ENCODE results near the gene CCDC112. TPM values are rescaled to one million over a fixed set of nuclear protein-coding genes. Genes with fewer than 3 reads are reported as not detected.

The CCDC112 gene
- total RNA-seq, 1 donor from 2014 or later: 1.2 TPM

GRCh38 chr5:115262321-115263077, 34.0 kb downstream of the CCDC112 start, which contains the start of gene PGGT1B:
PGGT1B (minus strand) TSS chr5:115262877; CDS start chr5:115262851, 26 bp downstream.
- intact Hi-C loops (cut with micrococcal nuclease): loop anchor here (1.0 kb wide), 3 partner anchors 34 to 92 kb away; partner anchors contain the start of gene CCDC112

GRCh38 chr5:115262011-115262320, 34.5 kb downstream of the CCDC112 start:
- intact Hi-C loops (cut with micrococcal nuclease): loop anchor here (1.0 kb wide), 3 partner anchors 34 to 92 kb away; partner anchors contain the start of gene CCDC112

- intact Hi-C loops (cut with micrococcal nuclease): no loop called here
Observed at GRCh38 chr5:115260248-115260647, 36.2 kb downstream of the CCDC112 start.

- intact Hi-C loops (cut with micrococcal nuclease): no loop called here
Observed at GRCh38 chr5:115257981-115258380, 38.5 kb downstream of the CCDC112 start.

- intact Hi-C loops (cut with micrococcal nuclease): loop anchor here (5.0 kb wide), 1 partner anchor 1637 kb away; no protein-coding TSS in a partner anchor
Observed at GRCh38 chr5:115249379-115249778, 47.1 kb downstream of the CCDC112 start.

- intact Hi-C loops (cut with micrococcal nuclease): loop anchor here (1.0 to 5.0 kb wide), 2 partner anchors 148 to 1634 kb away; no protein-coding TSS in a partner anchor
Observed at GRCh38 chr5:115246361-115246991, 50.0 kb downstream of the CCDC112 start.

- intact Hi-C loops (cut with micrococcal nuclease): loop anchor here (5.0 kb wide), 2 partner anchors 76 to 1566 kb away; partner anchors contain the start of gene TRIM36
Observed at GRCh38 chr5:115243412-115243811, 53.0 kb downstream of the CCDC112 start.

GRCh38 chr5:115241881-115242642, 54.4 kb downstream of the CCDC112 start:
- intact Hi-C loops (cut with micrococcal nuclease): loop anchor here (5.0 kb wide), 2 partner anchors 75 to 1565 kb away; partner anchors contain the start of gene TRIM36

- intact Hi-C loops (cut with micrococcal nuclease): no loop called here
Observed at GRCh38 chr5:115237066-115237465, 59.4 kb downstream of the CCDC112 start.

- intact Hi-C loops (cut with micrococcal nuclease): no loop called here
Observed at GRCh38 chr5:115236599-115236998, 59.9 kb downstream of the CCDC112 start.

GRCh38 chr5:115231598-115231997, 64.9 kb downstream of the CCDC112 start:
- intact Hi-C loops (cut with micrococcal nuclease): no loop called here

- intact Hi-C loops (cut with micrococcal nuclease): no loop called here
Observed at GRCh38 chr5:115229606-115230005, 66.8 kb downstream of the CCDC112 start.

- intact Hi-C loops (cut with micrococcal nuclease): no loop called here
Observed at GRCh38 chr5:115227281-115227680, 69.2 kb downstream of the CCDC112 start.

Other genes starting within 250 kb of the CCDC112 start
- gene TRIM36, start 126.7 kb downstream of the CCDC112 start, total RNA-seq: 0.16 TPM in 1 of 2 replicates, not detected in the other
- gene PGGT1B, start 33.8 kb downstream of the CCDC112 start, total RNA-seq: 41.9 and 46.1 TPM in 2 replicates
- gene FEM1C, start 248.1 kb upstream of the CCDC112 start, total RNA-seq: 13.5 and 13.7 TPM in 2 replicates